HG02973 (cell line): ENCODE results near the gene USP6NL.
"Not testable (repeated sequence)": the region's sequence is repeated elsewhere in the genome, so short reads cannot be mapped to it uniquely, and the experiment has no call there.

Experiments used
- ATAC-seq: cut with Tn5 transposase; IDR thresholded peaks from one replicate; pipeline ENCODE4 v1.9.1; 2021; ENCODE audit warnings: moderate library complexity; ENCODE audit not compliant: unreplicated experiment

The USP6NL gene

DNA sequence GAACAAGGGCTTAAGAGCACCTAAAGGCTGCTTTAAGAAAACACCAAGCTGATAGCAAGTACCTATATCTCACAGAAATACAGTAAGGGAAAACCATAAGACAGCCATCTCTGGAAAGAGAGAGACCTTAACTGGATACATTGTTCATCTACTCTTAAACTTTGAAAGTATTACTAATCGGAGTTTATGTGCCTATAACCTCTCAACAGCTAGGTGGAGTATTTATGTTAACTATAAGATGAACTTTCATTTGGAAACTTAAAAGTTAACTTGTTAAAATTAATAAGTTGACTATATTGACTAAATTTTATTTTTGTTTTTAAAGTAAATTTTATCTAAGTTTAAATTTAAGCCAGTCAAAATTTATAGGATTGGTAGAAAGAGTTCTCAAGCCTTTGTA is 90.6 kb downstream of the USP6NL start:
- no peak for ATAC-seq

DNA sequence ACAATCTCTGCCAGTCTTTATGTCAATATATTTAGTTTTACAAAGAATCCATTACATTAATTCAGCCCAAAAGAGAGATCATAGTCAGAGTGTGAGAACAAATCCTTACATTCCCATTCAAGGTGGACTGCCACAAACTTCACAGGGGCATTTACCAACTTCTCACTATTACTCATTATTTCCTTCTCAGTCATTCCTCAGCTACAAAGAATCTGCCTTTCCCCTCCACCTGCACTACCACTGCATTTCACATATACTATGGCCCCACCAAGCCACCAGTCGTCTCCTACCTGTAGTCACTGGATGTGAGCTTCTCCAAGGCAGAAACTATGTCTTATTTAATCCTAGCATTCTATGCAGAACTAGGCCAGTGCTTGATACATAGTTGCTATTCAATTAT is 94.3 kb downstream of the USP6NL start:
- ATAC-seq: peak; percentile 50

DNA sequence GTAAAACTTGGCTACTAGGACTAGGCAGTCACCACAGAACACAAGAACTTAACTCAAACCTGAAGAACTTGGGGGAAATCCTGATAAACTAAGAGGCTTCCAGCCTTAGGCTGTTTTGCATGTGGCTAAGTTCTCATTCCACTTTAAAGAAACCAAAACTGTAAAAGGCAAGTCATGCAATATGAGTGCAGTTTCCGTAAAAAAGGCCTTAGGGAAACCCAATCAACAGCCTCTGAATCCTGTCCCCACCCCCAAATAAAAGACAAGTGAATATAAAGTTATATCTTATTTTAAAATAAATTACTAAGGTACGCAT is 95.1 kb downstream of the USP6NL start:
- ATAC-seq: peak; percentile 65

DNA sequence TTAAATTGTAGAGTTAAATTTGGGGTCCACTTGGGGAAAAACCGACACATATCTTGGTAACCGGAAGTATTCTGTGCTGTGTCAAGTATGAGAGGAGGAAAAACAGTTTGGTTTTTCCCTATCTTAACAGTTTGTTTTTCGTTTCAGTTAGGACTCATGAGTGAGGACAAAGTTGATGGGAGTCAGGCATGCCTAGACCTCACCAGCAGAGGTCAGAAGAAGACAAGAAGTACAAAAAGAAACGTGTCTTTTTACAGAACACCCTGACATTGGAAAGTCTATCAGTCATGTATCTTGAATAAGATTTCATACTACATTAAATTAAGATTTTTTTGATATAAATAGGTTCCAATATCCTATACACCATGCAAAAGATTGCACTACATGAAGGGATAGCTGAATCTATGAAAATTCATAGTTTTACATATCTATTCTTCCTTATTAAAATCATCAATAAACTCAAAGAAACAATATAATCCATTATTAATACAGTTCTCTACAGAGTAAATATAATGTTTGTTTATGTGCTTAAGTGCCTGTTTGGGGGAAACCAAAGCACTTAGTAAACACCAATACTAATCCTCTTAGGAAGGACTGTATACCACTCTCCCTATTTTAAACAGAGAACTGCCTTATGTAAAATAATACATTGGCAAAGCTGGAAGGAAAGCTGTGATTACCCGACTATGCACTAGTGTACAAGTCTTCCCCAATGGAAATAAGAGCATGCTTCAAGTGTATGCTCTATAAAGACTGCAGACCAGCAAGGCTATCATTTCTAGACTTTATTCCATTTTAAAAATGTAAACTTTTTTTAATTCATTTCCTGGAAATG is 95.6 kb downstream of the USP6NL start:
- peak; percentile 34 for ATAC-seq

DNA sequence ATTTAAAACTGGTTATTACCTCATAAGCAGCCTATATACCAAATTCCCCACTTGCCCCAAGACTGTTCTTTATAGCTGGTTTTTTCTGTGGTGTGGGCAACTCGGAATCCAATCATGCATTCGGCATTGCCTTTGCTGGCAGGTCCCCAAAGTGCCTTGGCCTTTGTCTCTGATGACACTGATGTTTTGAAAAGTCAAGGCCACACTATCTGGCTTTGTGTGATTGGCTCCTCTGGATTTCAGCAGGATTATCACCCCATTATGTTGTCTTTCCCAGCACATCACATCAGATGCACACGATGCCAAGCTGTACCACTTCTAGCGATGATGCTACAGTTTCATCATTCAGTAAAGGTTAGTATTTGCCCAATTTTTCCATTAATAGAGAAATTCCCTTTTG is 97.7 kb downstream of the USP6NL start:
- ATAC-seq: no peak

DNA sequence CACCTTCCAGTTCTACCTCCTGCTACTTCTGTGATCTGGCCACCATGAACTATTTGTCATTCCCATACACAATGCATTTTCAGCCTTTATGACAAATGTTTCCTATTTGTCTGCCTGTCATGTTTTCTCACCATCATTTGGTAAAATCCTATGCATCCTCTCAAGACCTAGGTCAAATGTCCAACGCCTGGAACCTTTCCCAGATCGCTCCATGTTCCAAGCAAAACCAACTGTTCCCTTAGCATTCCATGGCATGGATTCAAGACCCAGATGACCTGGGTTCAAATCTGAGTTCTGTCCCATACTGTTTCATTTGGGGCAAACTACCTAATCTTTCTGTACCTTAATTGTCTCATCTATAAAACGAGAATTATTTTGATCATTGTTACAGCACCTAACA is 98.9 kb downstream of the USP6NL start:
- ATAC-seq: no peak

DNA sequence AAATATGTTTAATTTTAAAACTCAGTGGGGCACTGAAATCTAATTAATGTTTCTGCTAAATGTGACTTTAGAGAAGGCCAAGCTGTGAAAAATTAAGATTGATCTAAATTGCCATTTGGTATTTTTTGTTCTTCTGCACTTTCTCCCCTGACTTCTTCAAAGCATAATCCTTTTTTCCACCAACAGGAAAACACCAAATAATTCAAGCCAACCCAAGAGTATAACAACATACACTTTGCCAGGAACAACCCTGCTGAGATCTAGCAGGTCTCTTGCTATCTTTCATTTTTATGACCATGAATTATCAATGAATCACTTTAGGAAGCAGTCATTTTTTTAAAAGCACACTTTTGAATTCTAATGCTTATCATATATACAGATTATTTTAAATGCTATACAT is 100.1 kb downstream of the USP6NL start:
- no peak for ATAC-seq

DNA sequence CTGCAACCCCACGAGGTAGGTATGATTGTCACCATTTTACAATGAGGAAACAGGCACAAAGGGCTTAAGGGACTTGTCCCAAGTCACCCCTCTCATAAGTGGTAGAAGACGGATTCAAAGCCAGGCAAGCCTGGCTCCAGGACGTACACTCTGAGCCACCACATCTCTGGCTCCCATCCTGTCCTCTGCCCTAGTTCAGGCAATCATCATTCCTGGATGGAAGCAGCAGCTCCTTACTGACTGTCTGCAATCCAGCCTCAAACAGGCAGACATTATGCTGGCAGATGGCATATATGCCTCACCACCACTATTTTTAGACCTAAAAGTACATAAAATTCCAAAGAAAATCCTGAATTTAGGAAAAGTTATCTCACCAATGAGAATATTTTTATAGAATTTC is 100.7 kb downstream of the USP6NL start:
- no peak for ATAC-seq

DNA sequence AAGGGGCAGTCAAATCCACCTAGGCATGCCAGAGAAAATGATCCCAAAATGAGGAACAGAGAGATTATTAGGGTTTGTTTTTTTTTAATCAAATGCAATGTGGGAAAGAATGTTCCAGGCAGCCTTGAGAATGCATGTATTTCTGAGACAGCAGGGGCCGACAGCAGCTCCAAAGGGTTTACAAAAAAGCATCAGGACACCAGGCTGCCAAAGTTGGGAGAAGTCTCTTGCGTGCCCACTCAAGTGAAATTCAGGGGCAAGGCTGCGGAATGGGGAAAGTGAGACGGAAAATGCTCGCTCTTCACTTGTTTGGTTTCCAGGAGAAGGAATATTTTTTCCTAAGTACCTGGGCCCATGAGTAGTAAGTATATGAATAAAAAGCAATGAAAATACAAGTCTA is 101.2 kb downstream of the USP6NL start:
- no peak for ATAC-seq

DNA sequence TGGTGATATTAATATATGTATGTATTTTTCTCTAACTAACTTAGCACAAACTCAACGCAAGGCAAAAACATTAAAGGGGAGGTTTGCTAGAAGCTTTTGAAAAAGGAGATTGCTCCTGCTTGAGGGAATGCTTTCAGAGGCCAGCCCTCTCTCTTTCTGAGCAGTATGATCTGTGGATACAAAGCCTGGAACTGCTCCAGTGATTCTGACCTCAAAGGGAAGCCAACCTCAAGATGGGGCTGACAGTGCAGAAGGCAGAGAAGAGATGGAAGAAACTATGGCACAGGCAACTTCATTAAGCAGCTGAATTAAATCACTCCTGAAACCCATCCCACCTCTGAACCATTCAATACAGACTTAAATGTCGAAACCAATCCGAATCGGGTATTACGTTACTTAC is 102.4 kb downstream of the USP6NL start:
- ATAC-seq: no peak

DNA sequence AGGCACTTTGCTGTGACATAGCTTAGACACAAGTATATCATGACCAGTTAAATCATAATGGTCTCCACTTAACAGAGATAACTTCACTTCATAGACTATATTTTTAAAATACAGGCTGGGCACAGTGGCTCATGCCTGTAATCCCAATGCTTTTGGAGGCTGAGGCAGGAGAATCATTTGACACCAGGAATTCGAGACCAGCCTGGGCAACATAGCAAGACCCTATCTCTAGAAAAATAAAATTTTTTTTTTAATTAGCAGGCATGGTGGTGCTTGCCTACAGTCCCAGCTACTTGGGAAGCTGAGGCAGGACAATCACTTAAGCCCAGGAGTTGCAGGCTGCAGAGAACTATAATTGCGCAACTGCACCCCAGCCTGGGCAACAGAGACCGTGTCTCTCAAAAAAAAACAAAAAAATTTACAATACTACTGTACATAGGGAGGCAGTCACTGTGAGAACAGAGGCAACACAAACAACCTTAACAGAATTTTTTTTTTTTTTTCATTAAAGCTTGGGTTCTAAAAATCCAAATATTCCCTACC is 105.1 kb downstream of the USP6NL start:
- ATAC-seq: no peak

DNA sequence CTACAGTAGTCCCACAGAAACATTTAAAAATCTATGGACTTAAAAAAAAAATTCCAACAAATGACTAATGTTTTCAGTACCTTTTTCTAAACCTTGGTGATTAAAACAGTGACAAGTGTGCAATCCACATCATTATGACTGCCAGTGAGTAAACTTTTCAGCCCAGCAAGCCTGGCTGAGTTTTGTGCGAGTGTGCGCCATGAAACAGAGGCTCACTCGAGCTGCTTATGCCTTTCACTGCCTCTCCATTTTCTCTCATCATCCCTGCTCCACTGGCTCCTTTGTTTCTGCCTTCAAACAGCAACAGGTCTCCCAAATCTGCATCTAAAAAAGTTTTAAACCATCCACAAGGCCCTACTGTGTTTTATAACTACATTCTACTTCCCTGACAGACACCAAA is 105.8 kb downstream of the USP6NL start:
- no peak for ATAC-seq

DNA sequence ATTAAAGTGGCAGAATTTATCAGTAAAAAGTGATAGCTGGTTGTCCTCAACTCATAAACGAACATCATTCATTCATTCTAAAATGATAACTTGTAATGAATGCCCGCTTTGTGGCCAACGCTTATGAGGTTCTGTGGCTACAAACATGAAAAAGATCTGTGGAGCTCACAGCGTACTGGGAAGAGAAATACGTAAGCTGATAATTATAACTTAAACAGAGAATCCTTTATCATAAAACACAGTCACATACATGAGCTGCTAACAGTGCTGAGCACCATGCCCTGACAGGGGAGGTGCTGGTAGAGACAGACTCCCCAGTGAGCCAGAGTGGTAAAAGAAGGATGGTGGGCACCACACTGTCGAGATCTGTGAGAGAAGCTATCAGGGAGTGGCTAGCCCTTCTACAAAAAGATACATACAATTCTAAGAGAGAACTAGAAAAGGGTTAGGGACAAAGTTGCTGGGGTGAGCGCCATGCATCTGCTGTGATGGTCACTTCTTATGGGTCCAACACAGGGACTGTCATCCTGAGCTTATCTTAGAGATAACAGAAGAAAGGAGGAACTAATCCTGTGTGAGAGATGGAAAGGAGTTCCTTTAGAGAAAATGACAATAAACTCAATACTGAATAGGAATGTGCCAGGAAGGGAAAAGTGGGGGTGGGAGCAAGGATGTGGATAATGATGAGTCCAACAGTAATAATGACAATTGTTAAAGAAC is 106.7 kb downstream of the USP6NL start:
- ATAC-seq: no peak

DNA sequence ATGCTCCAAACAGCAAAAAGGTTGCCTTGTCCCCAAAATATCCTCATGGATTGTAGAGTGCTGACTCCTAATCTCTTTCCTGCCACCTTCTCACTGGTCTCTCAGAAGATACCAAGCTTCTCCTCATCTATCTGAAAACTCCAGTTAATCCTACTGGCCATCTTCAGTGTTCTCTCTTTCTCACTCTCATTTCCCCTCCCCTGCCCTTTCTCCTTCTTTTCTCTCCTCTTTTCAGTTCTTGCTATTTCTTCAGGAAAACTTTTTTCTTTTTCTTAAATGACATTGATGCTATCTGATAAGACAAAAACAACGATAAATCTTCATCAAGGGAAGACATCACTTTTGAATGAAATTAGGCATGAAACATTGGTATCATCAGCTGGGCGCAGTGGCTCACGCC is 109.8 kb downstream of the USP6NL start:
- no peak for ATAC-seq

DNA sequence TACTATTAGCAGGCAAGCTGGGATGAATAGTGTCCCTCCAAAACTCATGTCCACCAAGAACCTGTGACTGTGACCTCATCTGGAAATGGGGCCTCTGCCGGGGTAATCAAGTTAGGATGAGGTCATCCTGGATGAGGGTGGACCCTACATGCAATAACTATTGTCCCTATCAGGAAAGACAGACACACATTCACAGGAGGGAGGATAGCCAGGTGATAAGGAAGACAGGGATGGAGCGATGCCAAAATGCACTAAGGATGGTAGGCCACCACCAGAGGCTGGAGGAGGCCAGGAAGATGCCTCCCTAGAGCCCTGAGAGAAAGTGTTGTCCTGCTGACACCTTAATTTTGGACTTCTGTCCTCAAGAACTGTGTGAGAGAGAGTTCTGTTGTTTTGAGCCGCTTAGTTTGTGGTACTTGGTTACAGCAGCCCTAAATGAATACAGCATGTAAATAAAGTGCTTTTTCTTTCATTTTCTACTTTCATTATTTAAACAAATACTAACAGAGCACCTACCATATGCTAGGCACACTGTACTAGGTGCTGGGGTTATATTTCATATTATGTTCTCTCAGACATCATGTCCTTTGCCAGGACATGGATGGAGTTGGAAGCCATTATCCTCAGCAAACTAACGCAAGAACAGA is 111.9 kb downstream of the USP6NL start:
- no peak for ATAC-seq

DNA sequence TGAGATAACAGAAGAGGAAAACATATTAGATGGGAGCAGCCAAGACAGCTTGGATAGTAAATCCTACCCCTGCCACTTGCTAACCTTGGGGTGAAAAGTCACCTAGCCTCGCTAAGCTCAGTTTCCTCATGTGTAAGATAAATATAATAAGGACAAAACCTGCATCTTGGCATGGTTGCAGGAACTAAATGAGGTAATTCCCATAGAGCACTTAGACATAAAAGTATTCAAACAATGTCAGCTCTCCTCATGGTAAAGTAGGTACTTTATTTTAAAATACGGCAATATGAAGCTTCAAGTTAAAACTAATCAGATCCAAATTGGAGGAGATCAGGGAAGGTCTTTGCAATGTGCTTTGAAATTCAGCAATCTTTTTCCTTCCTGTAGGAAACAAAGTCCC is 113.1 kb downstream of the USP6NL start:
- ATAC-seq: no peak

DNA sequence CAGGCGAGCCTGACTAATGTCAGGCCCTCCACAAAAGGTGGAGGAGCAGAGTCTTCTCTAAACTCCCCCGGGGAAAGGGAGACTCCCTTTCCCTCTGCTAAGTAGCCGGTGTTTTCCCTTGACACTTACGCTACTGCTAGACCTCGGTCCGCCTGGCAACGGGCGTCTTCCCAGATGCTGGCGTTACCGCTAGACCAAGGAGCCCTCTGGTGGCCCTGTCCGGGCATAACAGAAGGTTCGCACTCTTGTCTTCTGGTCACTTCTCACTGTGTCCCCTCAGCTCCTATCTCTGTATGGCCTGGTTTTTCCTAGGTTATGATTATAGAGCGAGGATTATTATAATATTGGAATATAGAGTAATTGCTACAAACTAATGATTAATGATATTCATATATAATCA is 116.5 kb downstream of the USP6NL start:
- ATAC-seq: not testable (repeated sequence)

DNA sequence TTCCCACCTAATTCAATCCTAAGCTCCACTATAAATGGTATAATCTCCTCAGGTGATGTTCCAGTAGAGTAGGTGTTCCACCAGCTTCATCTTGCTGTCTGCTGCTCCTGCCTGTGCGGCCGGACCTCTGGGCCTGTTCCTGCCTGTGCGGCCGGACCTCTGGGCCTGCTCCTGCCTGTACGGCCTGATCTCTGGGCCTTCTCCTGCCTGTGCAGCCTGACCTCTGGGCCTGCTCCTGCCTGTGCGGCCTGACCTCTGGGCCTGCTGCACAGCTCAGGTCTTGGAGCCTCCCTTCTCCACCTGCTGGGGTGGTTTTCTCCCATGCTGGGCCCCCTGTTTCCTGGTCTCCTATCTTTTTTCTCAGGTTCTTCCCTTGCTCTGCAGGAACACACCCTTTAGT is 117.8 kb downstream of the USP6NL start:
- ATAC-seq: no peak

DNA sequence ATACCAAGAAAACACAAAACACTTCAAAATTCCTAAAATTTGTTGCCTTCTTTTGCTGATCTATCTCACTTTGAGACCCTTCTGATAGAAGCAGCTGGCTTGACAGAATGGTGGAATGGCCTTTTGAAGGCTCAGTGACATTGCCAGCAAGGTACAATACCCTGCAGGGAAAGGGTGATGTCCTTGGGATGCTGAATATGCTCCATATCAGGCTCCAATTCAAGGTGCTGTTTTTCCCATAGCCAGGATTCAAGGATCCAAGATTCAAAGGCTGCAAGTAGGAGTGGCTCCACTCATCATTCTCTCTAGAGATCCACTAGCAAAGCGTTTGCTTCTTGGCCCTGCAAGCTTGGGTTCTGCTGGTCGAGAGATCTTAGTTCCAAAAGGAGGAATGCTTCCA is 120.4 kb downstream of the USP6NL start:
- ATAC-seq: no peak

DNA sequence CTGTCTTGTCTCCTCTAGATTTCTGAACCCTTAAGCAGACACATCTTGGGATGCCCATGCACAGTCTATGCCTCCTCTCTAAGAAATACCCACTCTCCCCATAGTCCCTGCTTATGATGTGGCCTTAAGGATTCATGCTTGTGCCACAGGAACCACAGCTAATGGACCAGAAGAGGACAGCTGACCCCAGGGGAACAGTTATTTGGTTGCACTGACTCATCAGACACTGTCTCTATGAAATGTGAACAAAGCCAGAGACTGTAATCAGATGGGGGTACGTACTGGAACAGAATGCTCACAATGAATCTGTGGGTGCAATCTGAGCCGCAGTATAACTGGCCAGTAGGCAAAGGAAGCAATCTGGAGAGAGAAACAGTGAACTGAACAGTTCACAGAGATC is 121.9 kb downstream of the USP6NL start:
- no peak for ATAC-seq

DNA sequence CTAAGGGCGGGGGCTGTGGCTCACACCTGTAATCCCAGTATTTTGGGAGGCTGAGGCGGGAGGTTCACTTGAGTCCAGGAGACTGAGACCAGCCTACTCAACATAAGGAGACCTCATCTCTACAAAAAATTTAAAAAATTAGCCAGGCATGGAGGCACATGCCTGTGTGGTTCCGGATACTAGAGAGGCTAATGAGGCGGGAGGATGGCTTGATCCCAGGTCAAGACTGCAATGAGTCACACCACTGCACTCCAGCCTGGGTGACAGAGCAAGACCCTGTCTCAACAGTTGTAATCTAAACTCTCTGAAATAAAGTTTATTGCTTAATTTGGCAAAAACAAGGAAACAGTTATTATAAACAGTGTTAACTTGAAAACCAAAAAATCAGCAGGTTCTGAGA is 123.3 kb downstream of the USP6NL start:
- ATAC-seq: no peak
